SU-DHL-6 (cell line): ENCODE data around the gene ADCY2.

Experiments
- H2AFZ ChIP-seq: fragments of 200-600 bp; sonication (generic); 2 replicates; pipeline ENCODE4 v1.6.1; 2014; ENCODE audit warnings: low read depth, mild to moderate bottlenecking, moderate library complexity, mixed read lengths, antibody characterized with exemption, low read length; ENCODE audit not compliant: severe bottlenecking
- H3F3A ChIP-seq: fragments of 200-600 bp; shearing (Covaris generic); 2 replicates; pipeline ENCODE4 v1.6.0; 2016; ENCODE audit warnings: antibody characterized with exemption, mild to moderate bottlenecking; ENCODE audit not compliant: insufficient read depth
- H3K27ac ChIP-seq: fragments of 200-600 bp; sonication (generic); 2 replicates; pipeline ENCODE4 v1.5.1; 2016; ENCODE audit warnings: low read depth, mild to moderate bottlenecking, low read length, moderate library complexity, mixed read lengths
- H3K27me3 ChIP-seq: fragments of 200-600 bp; sonication (generic), shearing (Covaris generic); 2 replicates; pipeline ENCODE4 v1.6.0; 2014; ENCODE audit warnings: mild to moderate bottlenecking, low read length
- H3K36me3 ChIP-seq: fragments of 200-600 bp; sonication (generic); 2 replicates; pipeline ENCODE4 v1.6.1; 2014; ENCODE audit warnings: mild to moderate bottlenecking, low read length, mixed read lengths
- H3K4me2 ChIP-seq: fragments of 300-600, 200-600 bp; shearing (Covaris generic), sonication (generic); 2 replicates; pipeline ENCODE4 v1.6.0; 2014; ENCODE audit warnings: low read length, low read depth, mild to moderate bottlenecking; ENCODE audit not compliant: poor library complexity, severe bottlenecking
- H3K4me3 ChIP-seq: fragments of 200-600 bp; sonication (generic); 2 replicates; pipeline ENCODE4 v1.5.1; 2014; ENCODE audit warnings: antibody characterized with exemption, low read length, mild to moderate bottlenecking, mixed read lengths; ENCODE audit not compliant: insufficient read depth, poor library complexity, severe bottlenecking
- H3K79me2 ChIP-seq: fragments of 200-600 bp; sonication (generic); 2 replicates; pipeline ENCODE4 v1.6.1; 2014; ENCODE audit warnings: mild to moderate bottlenecking, low read length, moderate library complexity; ENCODE audit not compliant: insufficient read depth
- H3K9ac ChIP-seq: fragments of 200-600 bp; sonication (generic); 2 replicates; pipeline ENCODE4 v1.7.0; 2014; ENCODE audit warnings: mild to moderate bottlenecking, low read length
- H3K9me2 ChIP-seq: fragments of 200-600 bp; sonication (generic); replicated peaks from 2 replicates; pipeline ENCODE4 v1.6.1; 2014; ENCODE audit warnings: low read length; ENCODE audit not compliant: insufficient read depth
- H3K9me3 ChIP-seq: fragments of 200-600 bp; sonication (generic); 2 replicates; pipeline ENCODE4 v1.6.1; 2014; ENCODE audit warnings: low read length, mixed read lengths; ENCODE audit not compliant: insufficient read depth
- H4K20me1 ChIP-seq: fragments of 200-600 bp; sonication (generic); 2 replicates; pipeline ENCODE4 v1.6.1; 2014; ENCODE audit warnings: low read depth, mild to moderate bottlenecking, antibody characterized with exemption, low read length, moderate library complexity, mixed read lengths
- EZH2phosphoT487 ChIP-seq: fragments of 200-600 bp; sonication (generic), shearing (Covaris generic); conservative IDR thresholded peaks from 2 replicates; pipeline ENCODE4 v1.6.1; 2018; ENCODE audit warnings: mild to moderate bottlenecking, antibody characterized with exemption, low read length, moderate library complexity, mixed read lengths
- TF ChIP-seq, protein P1 (sequence below): fragments of 200-600 bp; sonication (generic); IDR thresholded peaks from one replicate; pipeline ENCODE4 v1.5.1; 2017; ENCODE audit warnings: antibody characterized with exemption, mild to moderate bottlenecking, low read length, moderate library complexity; ENCODE audit not compliant: insufficient read depth, poor library complexity, severe bottlenecking

ADCY2 gene

GRCh38 chr5:7565559-7565958 lies 169.6 kb downstream of the ADCY2 start:
- no peaks in the 10 kb centered on the region for H3K9me3 ChIP-seq
- TF ChIP-seq, protein P1, sequence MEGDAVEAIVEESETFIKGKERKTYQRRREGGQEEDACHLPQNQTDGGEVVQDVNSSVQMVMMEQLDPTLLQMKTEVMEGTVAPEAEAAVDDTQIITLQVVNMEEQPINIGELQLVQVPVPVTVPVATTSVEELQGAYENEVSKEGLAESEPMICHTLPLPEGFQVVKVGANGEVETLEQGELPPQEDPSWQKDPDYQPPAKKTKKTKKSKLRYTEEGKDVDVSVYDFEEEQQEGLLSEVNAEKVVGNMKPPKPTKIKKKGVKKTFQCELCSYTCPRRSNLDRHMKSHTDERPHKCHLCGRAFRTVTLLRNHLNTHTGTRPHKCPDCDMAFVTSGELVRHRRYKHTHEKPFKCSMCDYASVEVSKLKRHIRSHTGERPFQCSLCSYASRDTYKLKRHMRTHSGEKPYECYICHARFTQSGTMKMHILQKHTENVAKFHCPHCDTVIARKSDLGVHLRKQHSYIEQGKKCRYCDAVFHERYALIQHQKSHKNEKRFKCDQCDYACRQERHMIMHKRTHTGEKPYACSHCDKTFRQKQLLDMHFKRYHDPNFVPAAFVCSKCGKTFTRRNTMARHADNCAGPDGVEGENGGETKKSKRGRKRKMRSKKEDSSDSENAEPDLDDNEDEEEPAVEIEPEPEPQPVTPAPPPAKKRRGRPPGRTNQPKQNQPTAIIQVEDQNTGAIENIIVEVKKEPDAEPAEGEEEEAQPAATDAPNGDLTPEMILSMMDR, result no peak
- no peak for TF ChIP-seq EZH2phosphoT487
- H2AFZ ChIP-seq, result no peak overlapping the region
- no peaks in the 10 kb centered on the region for H3K9me2 ChIP-seq
- no peaks in the 10 kb centered on the region for H3K27me3 ChIP-seq
- no peak overlapping the region for H3K4me3 ChIP-seq
- H3K27ac ChIP-seq, result no peak overlapping the region
- no peaks in the 10 kb centered on the region for H3K79me2 ChIP-seq
- no peaks in the 10 kb centered on the region for H3K36me3 ChIP-seq
- no peaks in the 10 kb centered on the region for H4K20me1 ChIP-seq
- no peaks in the 10 kb centered on the region for H3F3A ChIP-seq
- no peak overlapping the region for H3K9ac ChIP-seq
- H3K4me2 ChIP-seq, result no peak overlapping the region

DNA sequence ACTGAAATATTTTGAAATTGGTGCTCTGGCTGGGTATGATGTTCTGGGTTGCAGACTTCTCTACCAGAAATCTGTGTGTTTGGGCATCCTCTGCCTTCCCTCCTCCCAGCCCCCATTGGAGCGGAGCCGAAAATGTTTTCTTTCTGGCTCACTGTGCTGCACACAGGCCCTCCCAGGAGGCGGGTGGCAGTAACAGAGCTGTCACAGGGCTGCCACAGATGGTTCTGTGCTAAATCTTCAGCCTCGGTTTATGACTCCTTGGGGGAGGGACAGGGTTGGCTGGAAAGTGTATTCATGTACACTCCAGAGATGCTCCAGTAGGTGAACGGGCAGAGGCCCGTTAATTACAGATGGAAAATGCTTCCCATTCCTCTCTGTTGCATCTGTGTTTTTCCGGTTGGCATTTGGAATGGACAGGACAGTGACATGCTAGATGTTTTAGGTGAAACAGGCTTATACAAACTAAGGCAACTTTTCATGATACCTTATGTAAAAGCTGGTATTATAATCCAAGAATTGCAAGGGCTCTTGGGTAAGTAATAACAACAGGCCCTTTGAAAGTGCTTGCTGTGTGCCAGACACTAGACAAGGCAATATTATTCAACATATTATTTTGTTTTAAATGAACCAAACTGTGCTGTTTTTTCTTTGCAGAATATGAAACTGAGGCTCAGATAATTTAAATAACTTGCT lies 180.2 kb downstream of the ADCY2 start:
- H3K36me3 ChIP-seq, result no peaks in the 10 kb centered on the region
- TF ChIP-seq EZH2phosphoT487, result no peak
- TF ChIP-seq, protein P1, result no peak
- no peaks in the 10 kb centered on the region for H3K79me2 ChIP-seq
- no peak overlapping the region for H2AFZ ChIP-seq
- H3K9me2 ChIP-seq, result no peaks in the 10 kb centered on the region
- no peak overlapping the region for H3K9ac ChIP-seq
- no peak overlapping the region for H3K27ac ChIP-seq
- H3K4me3 ChIP-seq, result no peak overlapping the region
- H3F3A ChIP-seq, result no peaks in the 10 kb centered on the region
- H3K4me2 ChIP-seq, result no peak overlapping the region
- no peaks in the 10 kb centered on the region for H3K9me3 ChIP-seq
- no peaks in the 10 kb centered on the region for H3K27me3 ChIP-seq
- no peaks in the 10 kb centered on the region for H4K20me1 ChIP-seq

DNA sequence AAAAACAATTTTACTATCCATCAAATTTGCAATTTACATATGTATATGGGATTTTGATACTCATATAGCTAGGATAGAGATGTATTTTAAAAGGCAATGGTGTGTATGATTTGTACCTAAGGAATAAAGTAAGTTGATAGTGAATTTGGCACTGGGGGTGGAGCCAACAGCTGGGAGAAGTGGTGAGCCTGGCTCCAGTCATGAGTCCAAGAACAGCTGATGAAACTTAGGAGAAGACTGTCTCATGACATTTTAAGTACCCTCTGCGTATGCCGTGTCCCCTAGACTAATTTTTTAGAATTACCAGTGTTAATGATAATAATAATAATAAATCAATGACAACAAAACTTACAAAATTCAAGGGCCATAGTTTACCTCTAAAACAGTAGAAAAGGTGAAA lies 181.4 kb downstream of the ADCY2 start:
- H3F3A ChIP-seq, result no peaks in the 10 kb centered on the region
- TF ChIP-seq, protein P1, result no peak
- no peak for TF ChIP-seq EZH2phosphoT487
- no peak overlapping the region for H2AFZ ChIP-seq
- H4K20me1 ChIP-seq, result no peaks in the 10 kb centered on the region
- H3K36me3 ChIP-seq, result no peaks in the 10 kb centered on the region
- no peaks in the 10 kb centered on the region for H3K9me2 ChIP-seq
- no peak overlapping the region for H3K27ac ChIP-seq
- H3K4me3 ChIP-seq, result no peak overlapping the region
- H3K79me2 ChIP-seq, result no peaks in the 10 kb centered on the region
- no peaks in the 10 kb centered on the region for H3K9me3 ChIP-seq
- H3K4me2 ChIP-seq, result no peak overlapping the region
- H3K9ac ChIP-seq, result no peak overlapping the region
- no peaks in the 10 kb centered on the region for H3K27me3 ChIP-seq
